GM12892 (cell line): ENCODE data around the gene MYLIP.

Experiments
- POLR2A ChIP-seq: IDR thresholded peaks from 2 replicates; pipeline ENCODE4 v1.6.1; 2011; ENCODE audit warnings: low read depth, low read length, control low read depth
- POLR2AphosphoS5 ChIP-seq: IDR thresholded peaks from 2 replicates; pipeline ENCODE4 v1.6.1; 2011; ENCODE audit warnings: low read depth, low read length, control low read depth
- TAF1 ChIP-seq: IDR thresholded peaks from 2 replicates; pipeline ENCODE4 v1.6.1; 2011; ENCODE audit warnings: low read depth, mild to moderate bottlenecking, control low read depth, low read length, borderline replicate concordance

DNA sequence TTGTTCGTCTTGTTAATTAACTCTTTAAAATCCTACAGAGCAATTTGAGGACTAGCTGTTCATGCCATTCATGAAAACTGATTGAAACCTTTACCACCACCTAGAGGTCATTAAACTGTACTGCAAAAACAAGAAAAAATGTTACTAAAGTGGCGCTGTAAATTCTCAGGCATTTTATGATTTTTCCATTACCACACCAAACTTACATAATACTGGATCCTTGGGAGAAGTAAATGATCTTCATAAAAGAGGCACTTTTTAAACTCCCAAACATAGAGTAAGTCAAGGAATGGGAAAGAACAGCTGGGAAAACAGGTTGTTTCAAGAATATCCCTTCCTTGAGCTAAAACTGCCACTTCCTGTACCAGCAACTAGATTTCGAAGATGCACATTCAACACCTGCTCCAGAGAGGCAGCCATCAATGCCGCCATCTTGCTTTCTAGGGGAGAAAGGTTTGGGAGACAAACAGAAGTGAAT lies 54.3 kb downstream of the MYLIP start:
- TF ChIP-seq POLR2AphosphoS5 (no peak), POLR2A (no peak), TAF1 (no peak)
